Measurements from ENCODE around the gene DHX15.
A peak's percentile ranks its signal among the peaks of the same experiment; 100 is the strongest.
"Not testable (repeated sequence)": the region's sequence is repeated elsewhere in the genome, so short reads cannot be mapped to it uniquely, and the experiment has no call there.

DHX15 gene

GRCh38 chr4:24544208-24544988 is 40.0 kb downstream of the DHX15 start:
- DNase-seq (ENCODE audit: low spot score), result no peak

GRCh38 chr4:24537025-24537424 is 47.3 kb downstream of the DHX15 start:
- no peak for DNase-seq (ENCODE audit: low spot score)

GRCh38 chr4:24535399-24535798 is 49.0 kb downstream of the DHX15 start:
- no peak for DNase-seq (ENCODE audit: low spot score)

- DNase-seq (ENCODE audit: low spot score), result no peak
Observed at GRCh38 chr4:24533364-24533763, 51.0 kb downstream of the DHX15 start.

GRCh38 chr4:24529555-24529954 is 54.8 kb downstream of the DHX15 start:
- no peak for DNase-seq (ENCODE audit: low spot score)

GRCh38 chr4:24527371-24527770 is 57.0 kb downstream of the DHX15 start:
- no peak for DNase-seq (ENCODE audit: low spot score)

GRCh38 chr4:24521544-24521943 is 62.8 kb downstream of the DHX15 start:
- no peak for DNase-seq (ENCODE audit: low spot score)

- no peak for DNase-seq (ENCODE audit: low spot score)
Observed at GRCh38 chr4:24519649-24520048, 64.7 kb downstream of the DHX15 start.

- DNase-seq (ENCODE audit: low spot score), result no peak
Observed at GRCh38 chr4:24517676-24518075, 66.7 kb downstream of the DHX15 start.

GRCh38 chr4:24516926-24517325 is 67.4 kb downstream of the DHX15 start:
- DNase-seq (ENCODE audit: low spot score), result no peak

- no peak for DNase-seq (ENCODE audit: low spot score)
Observed at GRCh38 chr4:24515698-24516097, 68.7 kb downstream of the DHX15 start.

GRCh38 chr4:24514808-24515207 is 69.5 kb downstream of the DHX15 start:
- DNase-seq (ENCODE audit: low spot score), result no peak

- no peak for DNase-seq (ENCODE audit: low spot score)
Observed at GRCh38 chr4:24513718-24514117, 70.6 kb downstream of the DHX15 start.

GRCh38 chr4:24511371-24512063 is 72.8 kb downstream of the DHX15 start:
- peak; percentile 59 for DNase-seq (ENCODE audit: low spot score)

GRCh38 chr4:24510091-24510490 is 74.3 kb downstream of the DHX15 start:
- peak; percentile 37 for DNase-seq (ENCODE audit: low spot score)

GRCh38 chr4:24508541-24508940 is 75.8 kb downstream of the DHX15 start:
- no peak for DNase-seq (ENCODE audit: low spot score)

- DNase-seq (ENCODE audit: low spot score), result no peak
Observed at GRCh38 chr4:24507439-24507838, 76.9 kb downstream of the DHX15 start.

- not testable (repeated sequence) for DNase-seq (ENCODE audit: low spot score)
Observed at GRCh38 chr4:24503090-24503489, 81.3 kb downstream of the DHX15 start.

GRCh38 chr4:24497221-24497620 is 87.1 kb downstream of the DHX15 start:
- no peak for DNase-seq (ENCODE audit: low spot score)

- no peak for DNase-seq (ENCODE audit: low spot score)
Observed at GRCh38 chr4:24496597-24496996, 87.8 kb downstream of the DHX15 start.

- DNase-seq (ENCODE audit: low spot score), result no peak
Observed at GRCh38 chr4:24495388-24495787, 89.0 kb downstream of the DHX15 start.

GRCh38 chr4:24489870-24490269 is 94.5 kb downstream of the DHX15 start:
- DNase-seq (ENCODE audit: low spot score), result no peak

- no peak for DNase-seq (ENCODE audit: low spot score)
Observed at GRCh38 chr4:24488399-24489164, 95.8 kb downstream of the DHX15 start.
